22Rv1 (cell line): ENCODE data around the gene CCR6.

Source experiments
- CTCF ChIP-seq: fragments of 450-650 bp; IDR thresholded peaks from 2 replicates; pipeline ENCODE4 v1.5.1; 2017; ENCODE audit warnings: mild to moderate bottlenecking
- ZFX ChIP-seq: fragments of 450-650 bp; IDR thresholded peaks from 2 replicates; pipeline ENCODE4 v1.6.1; 2017; ENCODE audit warnings: antibody characterized with exemption, borderline replicate concordance

DNA sequence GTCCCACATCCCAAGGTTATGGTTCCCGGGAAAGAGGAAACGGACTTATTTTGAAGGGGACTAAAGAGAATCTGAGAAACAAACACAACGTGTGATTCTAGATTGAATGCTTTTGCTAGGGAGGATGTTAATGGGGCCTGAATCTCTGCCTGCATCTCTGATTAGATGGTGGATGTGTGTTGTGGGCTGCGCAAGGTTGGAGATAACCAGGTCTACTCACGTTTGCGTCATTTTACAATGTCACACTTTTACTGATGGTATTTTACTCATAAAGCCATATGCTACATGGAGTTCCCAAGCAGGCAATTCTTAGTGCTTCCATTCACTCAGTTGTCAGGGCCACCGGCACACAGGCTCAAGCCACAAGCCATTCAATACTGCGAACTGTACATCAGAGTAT, 23.2 kb upstream of the CCR6 start:
- TF ChIP-seq CTCF: no peak
- TF ChIP-seq ZFX: no peak
